ENCODE measurements around the gene BABAM2. TPM values are rescaled to one million over a fixed set of nuclear protein-coding genes. Genes with fewer than 3 reads are reported as not detected.

BABAM2 gene
- total and polyA plus RNA-seq, 2 experiments from 2014 or later = 28.8 to 43.6 TPM

DNA sequence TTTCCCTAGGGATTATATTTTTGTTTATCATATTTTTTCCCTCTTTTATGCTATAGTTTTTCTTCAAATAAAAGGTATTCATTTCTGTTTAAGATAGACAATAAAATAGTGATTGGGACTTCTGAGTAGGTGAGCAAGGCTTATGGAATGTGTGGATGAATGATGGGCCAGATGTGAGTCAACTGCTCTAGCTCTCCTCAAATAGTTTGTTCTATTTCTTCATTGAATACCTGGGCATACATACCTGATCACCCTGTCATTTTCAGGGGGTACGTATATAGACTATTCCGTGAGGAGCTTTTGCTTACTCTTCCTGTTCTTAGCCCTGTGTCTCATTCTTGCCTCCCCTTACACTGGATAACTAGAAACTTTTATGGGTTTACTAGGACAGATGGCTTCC is 41.9 kb downstream of the BABAM2 start:
- Histone ChIP-seq H3K27me3 (no peaks in the 10 kb centered on the region), H3K9me2 (replicated peaks; ENCODE audit: insufficient read depth) (no peaks in the 10 kb centered on the region), H2AFZ (no peak overlapping the region), H3K36me3 (replicated peaks; ENCODE audit: insufficient read depth, low read depth) (no peaks in the 10 kb centered on the region), H3K9me3 (ENCODE audit: low read depth) (no peaks in the 10 kb centered on the region), H3K4me1 (ENCODE audit: insufficient read depth) (peaks cover 12% of the 10 kb centered on the region), H3K79me2 (no peaks in the 10 kb centered on the region), H3K4me3 (no peak overlapping the region), H3K27ac (peak overlapping the region; percentile 67), H4K20me1 (ENCODE audit: insufficient read depth, poor library complexity, severe bottlenecking) (no peaks in the 10 kb centered on the region), H3K4me2 (peak overlapping the region; percentile 64)
- 77% methylated on average over 2 of the region's 2 CpGs for WGBS (ENCODE audit: low lambda C conversion rate, missing lambda C conversion rate)
- peak; percentile 23 for DNase-seq (ENCODE audit: low spot score)
- TF ChIP-seq, protein P1, sequence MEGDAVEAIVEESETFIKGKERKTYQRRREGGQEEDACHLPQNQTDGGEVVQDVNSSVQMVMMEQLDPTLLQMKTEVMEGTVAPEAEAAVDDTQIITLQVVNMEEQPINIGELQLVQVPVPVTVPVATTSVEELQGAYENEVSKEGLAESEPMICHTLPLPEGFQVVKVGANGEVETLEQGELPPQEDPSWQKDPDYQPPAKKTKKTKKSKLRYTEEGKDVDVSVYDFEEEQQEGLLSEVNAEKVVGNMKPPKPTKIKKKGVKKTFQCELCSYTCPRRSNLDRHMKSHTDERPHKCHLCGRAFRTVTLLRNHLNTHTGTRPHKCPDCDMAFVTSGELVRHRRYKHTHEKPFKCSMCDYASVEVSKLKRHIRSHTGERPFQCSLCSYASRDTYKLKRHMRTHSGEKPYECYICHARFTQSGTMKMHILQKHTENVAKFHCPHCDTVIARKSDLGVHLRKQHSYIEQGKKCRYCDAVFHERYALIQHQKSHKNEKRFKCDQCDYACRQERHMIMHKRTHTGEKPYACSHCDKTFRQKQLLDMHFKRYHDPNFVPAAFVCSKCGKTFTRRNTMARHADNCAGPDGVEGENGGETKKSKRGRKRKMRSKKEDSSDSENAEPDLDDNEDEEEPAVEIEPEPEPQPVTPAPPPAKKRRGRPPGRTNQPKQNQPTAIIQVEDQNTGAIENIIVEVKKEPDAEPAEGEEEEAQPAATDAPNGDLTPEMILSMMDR (IDR thresholded peaks at IDR 0.05; ENCODE audit: poor library complexity) = no peak
- TF ChIP-seq EZH2phosphoT487 (IDR thresholded peaks at IDR 0.05; ENCODE audit: low read depth, severe bottlenecking, unreplicated experiment) (no peak), EZH2 (IDR thresholded peaks at IDR 0.05; ENCODE audit: borderline replicate concordance) (no peak)

DNA sequence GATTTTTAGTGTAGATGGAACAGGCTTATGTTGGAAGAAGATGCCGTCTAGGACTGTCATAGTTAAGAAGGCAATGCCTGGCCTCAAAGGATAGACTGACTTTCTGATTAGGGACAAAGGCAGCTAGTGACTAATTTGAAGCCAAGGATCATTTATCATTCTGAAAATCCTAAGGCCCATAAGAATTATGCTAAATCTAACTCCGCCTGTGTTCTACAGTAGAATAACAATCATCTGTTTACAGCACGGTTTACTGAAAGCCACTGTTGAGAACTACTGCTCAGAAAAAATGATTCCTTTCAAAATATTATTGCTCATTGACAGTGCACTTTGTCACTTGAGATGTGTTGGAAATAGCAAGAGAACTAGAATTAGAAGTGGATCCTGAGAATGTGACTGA is 44.5 kb downstream of the BABAM2 start:
- TF ChIP-seq EZH2phosphoT487 (IDR thresholded peaks at IDR 0.05; ENCODE audit: low read depth, severe bottlenecking, unreplicated experiment) (no peak), EZH2 (IDR thresholded peaks at IDR 0.05; ENCODE audit: borderline replicate concordance) (no peak)
- TF ChIP-seq, protein P1 (IDR thresholded peaks at IDR 0.05; ENCODE audit: poor library complexity) = no peak
- no peaks in the 10 kb centered on the region for H4K20me1 ChIP-seq (ENCODE audit: insufficient read depth, poor library complexity, severe bottlenecking)
- peaks cover 5% of the 10 kb centered on the region for H3K4me1 ChIP-seq (ENCODE audit: insufficient read depth)
- H3K9me2 ChIP-seq (replicated peaks; ENCODE audit: insufficient read depth) = no peaks in the 10 kb centered on the region
- H3K79me2 ChIP-seq = peaks cover 4% of the 10 kb centered on the region
- no peak overlapping the region for H3K4me3 ChIP-seq
- no peak for DNase-seq (ENCODE audit: low spot score)
- no peak overlapping the region for H2AFZ ChIP-seq
- no peak overlapping the region for H3K27ac ChIP-seq
- H3K4me2 ChIP-seq = no peak overlapping the region
- H3K9me3 ChIP-seq (ENCODE audit: low read depth) = no peaks in the 10 kb centered on the region
- 96% methylated on average over 3 of the region's 3 CpGs for WGBS (ENCODE audit: low lambda C conversion rate, missing lambda C conversion rate)
- no peaks in the 10 kb centered on the region for H3K36me3 ChIP-seq (replicated peaks; ENCODE audit: insufficient read depth, low read depth)
- no peaks in the 10 kb centered on the region for H3K27me3 ChIP-seq

DNA sequence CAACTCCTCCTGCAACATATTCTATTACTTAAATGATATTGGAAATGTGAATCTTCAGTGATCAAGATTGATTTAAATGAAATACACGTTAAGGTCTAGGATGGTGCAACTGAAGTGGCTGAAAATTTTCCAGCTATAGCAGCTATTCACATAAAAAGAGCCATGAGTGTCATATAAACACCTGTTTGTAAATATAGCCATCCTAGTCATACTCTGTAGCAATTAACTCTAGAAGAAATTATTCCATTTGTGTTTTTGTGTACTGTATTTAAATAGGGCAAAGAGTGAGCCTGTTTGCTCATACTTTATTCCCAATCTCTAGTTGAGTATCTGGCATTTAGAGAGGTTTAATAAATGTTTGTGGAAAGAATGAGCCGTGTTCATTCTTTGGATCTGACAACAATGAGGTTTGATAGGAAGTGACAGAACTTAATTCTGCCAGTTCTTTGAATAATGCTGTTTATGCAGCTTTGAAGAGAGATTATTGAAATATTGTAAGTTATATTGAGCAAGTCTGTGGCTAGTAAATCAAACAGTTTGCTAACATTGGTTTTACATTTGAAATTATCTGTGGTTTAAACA is 49.7 kb downstream of the BABAM2 start:
- Histone ChIP-seq H3K9me2 (replicated peaks; ENCODE audit: insufficient read depth) (no peaks in the 10 kb centered on the region), H3K4me2 (no peak overlapping the region), H3K79me2 (peaks cover 7% of the 10 kb centered on the region), H2AFZ (no peak overlapping the region), H3K27ac (peak overlapping the region; percentile 38), H3K27me3 (no peaks in the 10 kb centered on the region), H3K4me3 (no peak overlapping the region), H3K9me3 (ENCODE audit: low read depth) (no peaks in the 10 kb centered on the region), H4K20me1 (ENCODE audit: insufficient read depth, poor library complexity, severe bottlenecking) (no peaks in the 10 kb centered on the region), H3K36me3 (replicated peaks; ENCODE audit: insufficient read depth, low read depth) (no peaks in the 10 kb centered on the region), H3K4me1 (ENCODE audit: insufficient read depth) (no peaks in the 10 kb centered on the region)
- no peak for TF ChIP-seq EZH2 (IDR thresholded peaks at IDR 0.05; ENCODE audit: borderline replicate concordance)
- TF ChIP-seq EZH2phosphoT487 (IDR thresholded peaks at IDR 0.05; ENCODE audit: low read depth, severe bottlenecking, unreplicated experiment) = no peak
- TF ChIP-seq, protein P1 (IDR thresholded peaks at IDR 0.05; ENCODE audit: poor library complexity) = no peak
- no peak for DNase-seq (ENCODE audit: low spot score)
- 68% methylated on average over 2 of the region's 2 CpGs for WGBS (ENCODE audit: low lambda C conversion rate, missing lambda C conversion rate)

Measured in hepatocyte (in vitro differentiated cells).